H1 (cell line): ENCODE data around the gene VGF.

Experiments used
- E2F6 ChIP-seq: IDR thresholded peaks from 2 replicates; pipeline ENCODE4 v1.6.1; 2012; ENCODE audit warnings: inconsistent platforms
- JUND ChIP-seq: IDR thresholded peaks from 2 replicates; pipeline ENCODE4 v1.6.1; 2011; ENCODE audit warnings: mild to moderate bottlenecking, improper control_type of control experiment, low read length
- RAD21 ChIP-seq, 2 experiments: IDR thresholded peaks in 1 of 2; conservative IDR thresholded peaks in 1 of 2; 2 replicates each; pipeline ENCODE4 v1.6.1; 2011; ENCODE audit warnings: low read depth in 2 of 2, low read length in 2 of 2, improper control_type of control experiment in 1 of 2, inconsistent platforms in 1 of 2, mild to moderate bottlenecking in 1 of 2, moderate library complexity in 1 of 2
- SUZ12 ChIP-seq: fragments of 200-600 bp; sonication (generic); IDR thresholded peaks from 2 replicates; pipeline ENCODE4 v1.6.1; 2012; ENCODE audit warnings: mild to moderate bottlenecking, inconsistent platforms, low read length, moderate library complexity, mixed read lengths
- YY1 ChIP-seq: IDR thresholded peaks from 2 replicates; pipeline ENCODE4 v1.6.1; 2011; ENCODE audit warnings: low read depth, mild to moderate bottlenecking, low read length
- TF ChIP-seq, protein P1 (sequence below), 3 experiments: IDR thresholded peaks; 1 replicate in 2 of 3; 2 replicates in 1 of 3; pipeline versions ENCODE4 v1.5.1 to v1.6.1; 2011; ENCODE audit warnings: low read length in 3 of 3, mild to moderate bottlenecking in 3 of 3, inconsistent platforms in 2 of 3, low read depth in 1 of 3, moderate library complexity in 1 of 3; ENCODE audit not compliant: insufficient read depth in 1 of 3; ENCODE audit errors: control extremely low read depth in 1 of 3

DNA sequence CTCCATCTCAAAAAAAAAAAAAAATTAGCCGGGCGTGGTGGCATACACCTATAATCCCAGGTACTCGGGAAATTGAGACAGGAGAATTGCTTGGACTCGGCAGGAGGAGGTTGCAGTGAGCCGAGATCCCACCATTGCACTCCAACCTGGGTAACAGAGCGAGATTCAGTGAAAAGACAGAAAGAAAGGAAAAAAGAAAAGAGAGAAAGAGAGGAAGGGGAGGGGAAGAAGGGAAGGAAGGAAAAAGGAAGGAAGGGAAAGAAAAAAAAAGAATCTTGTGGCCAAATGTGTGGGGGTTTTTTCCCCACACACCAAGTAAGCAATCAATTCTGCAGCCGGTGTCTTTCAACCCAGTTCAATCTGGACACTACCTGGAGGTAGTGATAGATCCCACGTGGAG, 23.7 kb upstream of the VGF start:
- TF ChIP-seq JUND: no peak
- TF ChIP-seq, protein P1, sequence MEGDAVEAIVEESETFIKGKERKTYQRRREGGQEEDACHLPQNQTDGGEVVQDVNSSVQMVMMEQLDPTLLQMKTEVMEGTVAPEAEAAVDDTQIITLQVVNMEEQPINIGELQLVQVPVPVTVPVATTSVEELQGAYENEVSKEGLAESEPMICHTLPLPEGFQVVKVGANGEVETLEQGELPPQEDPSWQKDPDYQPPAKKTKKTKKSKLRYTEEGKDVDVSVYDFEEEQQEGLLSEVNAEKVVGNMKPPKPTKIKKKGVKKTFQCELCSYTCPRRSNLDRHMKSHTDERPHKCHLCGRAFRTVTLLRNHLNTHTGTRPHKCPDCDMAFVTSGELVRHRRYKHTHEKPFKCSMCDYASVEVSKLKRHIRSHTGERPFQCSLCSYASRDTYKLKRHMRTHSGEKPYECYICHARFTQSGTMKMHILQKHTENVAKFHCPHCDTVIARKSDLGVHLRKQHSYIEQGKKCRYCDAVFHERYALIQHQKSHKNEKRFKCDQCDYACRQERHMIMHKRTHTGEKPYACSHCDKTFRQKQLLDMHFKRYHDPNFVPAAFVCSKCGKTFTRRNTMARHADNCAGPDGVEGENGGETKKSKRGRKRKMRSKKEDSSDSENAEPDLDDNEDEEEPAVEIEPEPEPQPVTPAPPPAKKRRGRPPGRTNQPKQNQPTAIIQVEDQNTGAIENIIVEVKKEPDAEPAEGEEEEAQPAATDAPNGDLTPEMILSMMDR (IDR thresholded peaks at IDR 0.05; ENCODE audit: control extremely low read depth in 1 of 3, insufficient read depth in 1 of 3, low read depth in 1 of 3, low read length in 3 of 3): no peak
- no peak for TF ChIP-seq YY1
- TF ChIP-seq RAD21 (IDR thresholded peaks at IDR 0.05 in 1 of 2, conservative IDR thresholded peaks at IDR 0.05 in 1 of 2; ENCODE audit: low read depth in 2 of 2, low read length in 2 of 2): no peak
- no peak for TF ChIP-seq E2F6
- TF ChIP-seq SUZ12: no peak
